CD4-positive, alpha-beta T cell treated with Interleukin-21 for 1 hour (primary cell): ENCODE data around the gene MYO18A.

Experiments used
- DNase-seq: peaks from one replicate; pipeline ENCODE4 v3.0.0-alpha.2; 2020

The MYO18A gene

GRCh38 chr17:29146369-29146972, 33.7 kb downstream of the MYO18A start:
- no peak for DNase-seq

GRCh38 chr17:29145289-29146073, 34.7 kb downstream of the MYO18A start:
- peak; percentile 83 for DNase-seq

GRCh38 chr17:29143894-29144293, 36.3 kb downstream of the MYO18A start:
- DNase-seq: no peak

- no peak for DNase-seq
Observed at GRCh38 chr17:29141514-29141876, 38.7 kb downstream of the MYO18A start.

GRCh38 chr17:29140631-29141513, 39.3 kb downstream of the MYO18A start:
- DNase-seq: peak; percentile 53

- DNase-seq: peak; percentile 76
Observed at GRCh38 chr17:29140051-29140621, 40.1 kb downstream of the MYO18A start.

- DNase-seq: peak; percentile 23
Observed at GRCh38 chr17:29138971-29139691, 41.1 kb downstream of the MYO18A start.

GRCh38 chr17:29138184-29138955, 41.8 kb downstream of the MYO18A start:
- DNase-seq: peak; percentile 33

- DNase-seq: no peak
Observed at GRCh38 chr17:29136998-29137730, 43.0 kb downstream of the MYO18A start.

GRCh38 chr17:29135464-29135863, 44.7 kb downstream of the MYO18A start:
- no peak for DNase-seq

- no peak for DNase-seq
Observed at GRCh38 chr17:29133121-29133713, 47.0 kb downstream of the MYO18A start.

GRCh38 chr17:29131814-29132682, 48.1 kb downstream of the MYO18A start:
- no peak for DNase-seq

- no peak for DNase-seq
Observed at GRCh38 chr17:29129731-29130130, 50.5 kb downstream of the MYO18A start.

GRCh38 chr17:29127840-29128239, 52.4 kb downstream of the MYO18A start:
- no peak for DNase-seq

GRCh38 chr17:29126268-29126930, 53.8 kb downstream of the MYO18A start:
- DNase-seq: no peak

GRCh38 chr17:29125651-29126050, 54.5 kb downstream of the MYO18A start:
- DNase-seq: no peak

- no peak for DNase-seq
Observed at GRCh38 chr17:29124925-29125273, 55.3 kb downstream of the MYO18A start.

GRCh38 chr17:29124135-29124924, 55.9 kb downstream of the MYO18A start:
- peak; percentile 64 for DNase-seq
